Right renal cortex interstitium (tissue), 3 donors: ENCODE results near the gene MGME1. TPM values are rescaled to one million over a fixed set of nuclear protein-coding genes. Genes with fewer than 3 reads are reported as not detected.
"Not testable (repeated sequence)": the region's sequence is repeated elsewhere in the genome, so short reads cannot be mapped to it uniquely, and the experiment has no call there.

ENCODE experiments used
- DNase-seq, 3 donors: peaks; one replicate each; pipeline ENCODE4 v3.0.0-alpha.2; 2013; ENCODE audit warnings: low read depth in 3 of 3, low spot score in 2 of 3
- polyA plus RNA-seq, 3 donors: library from polyadenylated mRNA; unstranded; fragments of 120-200 nt; gene quantifications; one replicate each; pipeline ENCODE4 v1.2.1, GENCODE V29; 2013; ENCODE audit not compliant: insufficient read length in 3 of 3

Gene MGME1
- polyA plus RNA-seq, 3 donors: 42.1 to 44.0 (median 42.9) TPM

DNA sequence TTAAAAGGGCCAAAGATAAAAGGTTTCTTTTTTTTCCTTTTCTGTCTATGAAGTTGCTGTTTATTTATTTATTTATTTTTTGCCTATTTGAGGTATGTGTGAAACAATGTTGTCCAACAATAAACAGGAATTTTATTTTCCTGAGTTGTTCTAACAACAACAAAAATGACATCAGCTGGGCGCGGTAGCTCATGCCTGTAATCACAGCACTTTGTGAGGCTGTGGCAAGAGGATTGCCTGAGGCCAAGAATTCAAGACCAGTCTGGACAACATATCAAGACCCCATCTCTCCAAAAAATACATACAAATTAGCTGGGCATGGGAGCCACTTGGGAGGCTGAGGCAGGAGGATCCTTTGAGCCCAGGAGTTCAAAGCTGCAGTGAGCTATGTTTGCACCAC is 44.1 kb downstream of the MGME1 start:
- DNase-seq: no peak

DNA sequence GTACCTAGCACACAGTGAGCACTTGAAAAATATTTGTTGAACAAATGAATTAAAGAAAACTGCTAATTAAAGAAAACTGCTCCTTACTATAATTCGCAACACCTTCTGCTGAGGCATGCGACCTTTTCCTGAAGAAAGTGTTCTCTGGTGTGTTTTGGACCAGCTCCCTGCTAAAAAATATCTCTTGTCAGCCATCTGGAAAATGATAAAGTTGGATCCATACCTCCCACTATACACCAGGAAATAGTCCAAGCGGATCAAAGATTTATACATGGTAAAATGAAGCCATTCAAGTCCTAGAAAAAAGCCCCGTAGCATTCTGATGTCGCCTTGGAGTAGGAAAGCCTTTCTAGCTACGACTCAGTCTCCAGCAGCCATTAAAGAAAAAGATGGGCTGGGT is 45.6 kb downstream of the MGME1 start:
- no peak for DNase-seq

DNA sequence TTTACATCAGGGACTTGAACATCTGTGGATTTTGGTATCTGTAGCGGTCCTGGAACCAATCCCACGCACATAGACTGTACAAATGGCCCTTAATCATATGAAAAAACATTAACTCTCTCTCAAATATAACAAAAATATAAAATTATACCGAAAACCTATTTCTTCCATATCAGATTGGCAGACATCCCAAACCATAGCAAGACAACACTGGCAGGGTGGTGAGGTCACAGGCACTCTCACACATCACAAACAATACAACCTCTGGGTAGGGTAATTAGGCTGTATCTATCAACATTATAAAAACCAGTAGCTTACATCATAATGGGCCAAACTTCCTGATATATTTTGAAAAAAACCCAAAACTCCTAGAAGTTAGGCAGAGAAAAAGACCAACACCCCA is 48.0 kb downstream of the MGME1 start:
- no peak for DNase-seq

DNA sequence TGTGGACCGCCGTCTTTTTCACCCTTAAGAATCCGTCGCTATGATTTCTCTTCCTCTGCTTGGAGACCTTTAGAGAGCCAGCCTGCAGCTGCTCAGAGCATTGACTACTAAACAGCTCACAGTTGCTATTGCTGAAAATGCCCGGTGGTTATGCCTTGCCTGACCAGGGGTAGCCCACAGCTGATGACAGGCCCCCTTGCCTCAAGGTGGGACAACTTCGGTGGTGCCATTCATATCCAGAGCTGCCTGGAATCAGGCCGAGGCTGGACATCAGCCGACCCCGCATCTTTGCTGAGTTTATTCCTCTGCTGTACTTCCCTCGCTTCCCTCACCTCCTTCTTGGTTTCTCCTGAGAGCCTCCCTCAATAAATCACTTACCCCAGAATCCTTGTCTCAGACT is 49.3 kb downstream of the MGME1 start:
- no peak for DNase-seq

DNA sequence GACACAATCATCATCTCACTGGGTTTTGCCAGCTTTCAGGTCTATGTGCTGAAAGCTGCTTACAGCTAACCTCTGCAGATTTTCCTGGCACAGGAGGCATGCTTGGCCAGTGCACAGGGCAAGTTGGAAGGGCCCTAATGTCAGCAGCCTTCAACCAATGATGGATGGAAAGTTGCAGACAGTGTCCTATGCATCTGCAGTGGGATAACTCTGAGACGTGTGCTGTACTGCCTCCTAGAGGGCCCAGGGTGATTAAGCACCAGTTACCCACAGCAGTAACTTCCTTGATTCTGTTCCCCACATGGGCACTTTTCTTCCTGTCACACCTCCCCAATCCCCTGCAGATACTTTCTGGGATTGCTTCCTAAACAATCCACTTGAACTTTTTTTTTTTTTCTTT is 50.2 kb downstream of the MGME1 start:
- DNase-seq: no peak

DNA sequence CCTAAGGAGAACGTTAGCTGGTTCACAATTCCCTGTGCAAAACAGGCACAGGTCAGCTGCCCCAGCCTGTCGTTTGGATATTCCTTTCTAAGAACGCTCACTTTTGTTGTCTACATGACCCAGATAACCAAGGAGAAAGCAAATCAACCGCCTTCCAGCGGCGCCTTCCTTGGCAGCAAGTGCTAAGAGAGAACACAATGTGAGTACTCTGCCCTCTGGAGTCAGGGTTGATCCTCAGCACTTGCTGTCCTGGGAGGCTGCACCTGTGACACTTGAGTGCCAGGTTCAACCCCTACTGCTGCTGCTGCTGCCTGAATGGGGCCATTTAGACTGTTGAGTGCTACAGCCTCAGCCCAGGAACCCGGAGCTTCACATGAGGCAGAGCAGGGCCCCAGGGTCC is 52.1 kb downstream of the MGME1 start:
- no peak for DNase-seq

DNA sequence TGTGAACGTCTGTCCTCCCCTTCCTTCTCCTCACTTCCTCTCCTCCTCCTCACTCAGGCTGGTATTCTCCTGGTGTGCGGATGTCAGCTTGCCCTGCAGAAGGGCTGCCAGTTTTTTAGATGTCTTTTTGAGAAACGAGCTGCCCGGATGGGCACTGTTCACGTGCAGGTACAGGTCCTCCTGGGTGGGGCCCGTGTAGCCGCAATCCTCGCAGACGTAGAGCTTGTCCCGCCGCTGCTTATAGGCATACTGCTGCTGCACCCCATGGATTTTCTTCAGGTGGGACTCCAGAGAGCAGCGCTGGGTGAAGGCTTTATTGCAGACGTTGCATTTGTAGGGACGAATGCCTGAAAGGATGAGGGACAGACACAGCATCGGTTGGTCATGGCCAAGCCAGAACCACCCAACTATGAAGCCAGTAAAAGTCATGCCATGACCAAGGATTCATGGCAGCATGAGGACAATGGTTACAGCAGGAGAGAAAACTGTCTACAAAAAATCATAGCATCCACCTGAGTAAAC is 55.8 kb downstream of the MGME1 start:
- no peak for DNase-seq

DNA sequence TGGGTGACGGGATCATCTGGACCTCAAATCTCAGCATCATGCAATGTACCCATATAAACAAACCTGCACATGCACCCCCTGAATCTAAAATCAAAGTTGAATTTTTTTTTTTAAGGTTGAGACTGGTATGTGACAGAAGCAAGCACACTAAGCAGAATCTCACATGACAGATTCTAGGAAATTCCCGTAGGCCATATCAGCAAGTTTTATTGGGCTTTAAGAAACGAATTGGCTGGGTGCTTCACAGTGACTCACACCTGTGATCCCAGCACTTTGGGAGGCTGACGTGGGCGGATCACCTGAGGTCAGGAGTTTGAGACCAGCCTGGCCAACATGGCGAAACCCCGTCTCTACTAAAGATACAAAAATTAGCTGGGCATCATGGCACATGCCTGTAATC is 58.2 kb downstream of the MGME1 start:
- DNase-seq: not testable (repeated sequence)

DNA sequence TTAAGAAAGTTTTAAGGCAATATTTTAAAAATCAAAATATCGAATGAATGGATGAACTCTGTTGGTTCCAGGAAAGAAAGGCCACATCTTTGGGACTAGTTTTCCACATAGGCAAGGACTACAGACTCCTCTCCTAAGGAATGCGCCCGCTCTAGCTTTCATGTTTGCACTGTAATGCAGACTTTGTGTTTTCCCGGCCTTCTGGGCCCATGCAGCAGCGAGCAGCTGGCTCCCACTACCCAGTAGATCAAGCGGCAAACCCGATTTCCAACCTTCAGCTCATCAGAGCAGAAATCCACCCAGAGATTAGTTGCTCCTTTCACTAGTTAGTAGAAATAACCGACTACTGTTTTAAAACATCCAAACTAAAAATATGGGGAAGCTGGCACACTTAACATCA is 61.2 kb downstream of the MGME1 start:
- no peak for DNase-seq

DNA sequence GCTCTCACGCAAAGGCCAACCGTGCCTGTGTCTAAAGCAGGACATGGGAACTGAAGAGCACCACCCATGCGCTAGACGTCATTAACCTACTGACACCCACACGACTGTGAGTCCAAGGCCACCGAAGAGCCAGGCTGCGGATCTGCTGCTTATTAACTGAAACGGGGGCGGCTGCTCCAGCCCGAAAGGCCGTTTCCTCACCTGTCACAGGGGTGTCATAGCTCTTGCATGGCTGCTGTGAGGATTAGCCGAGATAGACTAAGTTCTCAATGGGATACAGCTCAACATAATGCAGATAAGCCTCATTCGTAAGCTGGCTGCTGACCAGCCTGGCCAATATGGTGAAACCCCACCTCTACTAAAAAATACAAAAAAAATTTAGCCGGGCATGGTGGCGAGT is 62.2 kb downstream of the MGME1 start:
- DNase-seq: no peak

DNA sequence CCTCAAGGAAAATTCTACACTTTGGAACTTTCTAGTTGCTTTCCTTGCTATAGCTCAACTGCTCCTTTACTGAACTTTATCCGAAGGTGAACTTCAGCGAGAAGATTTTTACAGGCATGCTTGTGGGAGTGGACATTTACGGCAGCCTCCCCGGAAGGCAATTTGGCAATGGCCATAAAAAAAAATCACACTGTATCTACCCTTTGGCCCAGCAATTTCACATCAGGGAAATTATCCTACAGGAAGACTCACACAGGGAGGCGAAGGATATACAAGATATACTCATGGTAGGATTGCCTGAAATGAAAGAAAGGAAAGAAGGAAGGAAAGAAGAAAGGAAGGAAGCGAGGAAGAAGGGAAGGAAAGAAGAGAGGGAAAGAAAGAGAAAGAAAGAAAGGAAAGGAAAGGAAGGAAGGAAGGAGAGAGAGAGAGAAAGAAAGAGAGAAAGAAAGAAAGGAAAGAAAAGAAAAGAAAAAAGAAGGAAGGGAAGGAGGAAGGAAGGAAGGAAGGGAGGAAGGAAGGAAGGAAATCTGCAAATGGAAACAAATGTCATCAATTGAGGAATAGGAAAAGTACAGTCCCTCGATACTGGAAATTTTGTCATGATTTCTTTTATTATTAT is 63.2 kb downstream of the MGME1 start:
- no peak for DNase-seq

DNA sequence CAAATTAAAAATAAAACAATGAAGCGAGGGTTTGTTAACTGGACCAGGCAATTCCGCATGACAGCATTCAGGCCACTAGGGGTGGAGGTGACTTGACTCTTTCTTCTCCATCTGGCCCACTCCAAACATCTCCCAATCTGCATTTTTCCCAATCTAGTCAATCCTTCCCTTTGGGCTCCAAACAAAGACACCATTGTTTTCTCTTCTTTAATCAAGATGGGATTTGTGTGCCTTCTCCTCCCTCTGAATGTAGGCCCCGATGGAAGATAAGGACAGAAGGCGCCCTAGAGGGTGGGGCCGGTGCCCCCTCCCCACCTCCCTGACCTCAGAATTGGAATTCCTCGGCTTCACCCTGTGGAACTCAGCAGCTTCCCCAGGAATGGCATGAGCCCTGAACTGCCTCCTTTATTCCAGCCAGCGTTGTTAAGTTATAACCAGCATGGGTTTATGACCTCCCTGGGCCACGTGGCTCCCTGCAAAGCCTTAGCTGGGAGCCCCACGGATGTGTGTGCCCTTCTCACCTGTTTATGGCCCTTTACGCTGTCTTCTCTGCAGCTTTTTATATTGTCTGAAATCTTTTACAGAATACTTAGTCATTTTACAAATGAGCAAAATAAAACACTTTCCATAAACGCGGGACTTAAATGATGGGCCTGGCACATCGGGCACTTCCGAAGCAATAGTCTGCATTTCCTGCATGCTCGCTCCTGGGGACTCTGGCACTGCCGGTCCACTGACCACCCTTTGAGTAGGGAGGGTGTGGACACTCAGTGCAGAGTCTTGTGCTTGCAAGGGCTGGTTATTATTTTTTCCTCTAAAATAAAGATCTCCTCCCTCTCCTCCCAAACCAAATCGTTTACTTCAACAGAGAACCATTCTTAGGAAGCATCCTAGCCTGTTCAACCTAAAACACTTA is 64.4 kb downstream of the MGME1 start:
- no peak for DNase-seq

DNA sequence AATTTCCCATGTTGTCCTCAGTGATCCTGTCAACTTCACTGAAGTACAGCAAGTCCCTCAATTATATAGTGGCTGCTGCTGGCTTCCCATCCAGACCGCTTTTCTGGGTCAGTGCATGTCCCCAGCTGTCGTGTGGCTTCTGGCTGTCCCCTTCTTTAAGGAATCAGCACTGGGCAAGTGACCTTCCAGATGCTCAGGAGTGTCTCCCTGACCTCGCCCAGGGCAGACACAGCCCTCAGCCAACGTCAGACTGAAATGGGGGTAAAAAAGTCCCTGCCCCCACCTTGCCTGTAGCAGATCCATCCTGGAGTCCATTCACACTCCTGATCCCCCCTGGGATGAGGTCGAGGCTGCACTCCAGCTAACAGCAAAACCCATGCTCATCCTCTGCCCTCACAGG is 65.2 kb downstream of the MGME1 start:
- DNase-seq: no peak

DNA sequence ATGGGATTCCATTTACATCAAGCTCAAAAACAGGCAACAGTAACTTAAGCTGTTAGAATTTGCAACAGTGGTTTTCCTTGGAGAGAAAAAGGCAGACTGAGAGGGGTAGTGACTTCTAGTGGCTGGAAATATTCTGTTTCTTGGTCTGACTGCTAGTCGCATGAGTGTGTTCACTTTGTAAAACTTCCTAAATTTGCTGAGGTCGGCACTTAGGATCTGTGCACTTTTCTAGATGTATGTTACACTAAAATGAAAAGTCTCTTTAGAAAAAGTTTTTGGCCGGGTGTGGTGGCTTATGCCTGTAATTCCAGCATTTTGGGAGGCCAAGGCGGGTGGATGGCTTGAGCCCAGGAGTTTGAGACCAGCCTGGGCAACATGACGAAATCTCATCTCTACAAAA is 70.2 kb downstream of the MGME1 start:
- no peak for DNase-seq

Other genes with a start within 250 kb of the MGME1 start
- 100 to 1,000 TPM; 214 to 232 (median 222) TPM for gene SNX5, start 224 bp upstream of the MGME1 start, polyA plus RNA-seq
- gene OVOL2, start 88.9 kb downstream of the MGME1 start, polyA plus RNA-seq: 1 to 10 TPM; 1.1 to 1.4 (median 1.3) TPM
- gene KAT14, start 168.8 kb downstream of the MGME1 start, polyA plus RNA-seq: 10 to 100 TPM; 29.2 to 32.4 (median 31.9) TPM
- 10 to 100 TPM; 19.3 to 21.9 (median 21.3) TPM for gene PET117, start 168.8 kb downstream of the MGME1 start, polyA plus RNA-seq